Transverse colon (tissue), 4 donors: ENCODE data around the gene BAG2. TPM values are rescaled to one million over a fixed set of nuclear protein-coding genes. Genes with fewer than 3 reads are reported as not detected.
A peak's percentile ranks its signal among the peaks of the same experiment; 100 is the strongest.

ENCODE experiments used
- DNase-seq: peaks from one replicate; pipeline ENCODE4 v3.0.0-alpha.2; 2019
- H3K27ac ChIP-seq, 4 donors: fragments of 200-600 bp; sonication (generic); 2 replicates each; pipeline ENCODE4 v1.5.1; 2016 to 2018; ENCODE audit warnings: inconsistent platforms in 4 of 4
- H3K27me3 ChIP-seq: fragments of 200-600 bp; sonication (generic); 2 replicates; pipeline ENCODE4 v1.5.1; 2017; ENCODE audit warnings: inconsistent platforms
- H3K36me3 ChIP-seq, 4 donors: fragments of 200-600 bp; sonication (generic); 2 replicates each; pipeline ENCODE4 v1.5.1; 2017 to 2019; ENCODE audit warnings: inconsistent platforms in 4 of 4
- H3K4me1 ChIP-seq, 4 donors: fragments of 200-600 bp; sonication (generic); 2 replicates each; pipeline ENCODE4 v1.5.1; 2017 to 2020; ENCODE audit warnings: inconsistent platforms in 4 of 4
- H3K4me3 ChIP-seq, 4 donors: fragments of 200-600 bp; sonication (generic); 1 replicate in 1 of 4; 2 replicates in 3 of 4; pipeline versions ENCODE4 v1.5.1 to v1.6.1; 2017 to 2019; ENCODE audit warnings: inconsistent platforms in 4 of 4
- H3K9me3 ChIP-seq, 2 donors: fragments of 200-600 bp; sonication (generic); 2 replicates each; pipeline ENCODE4 v1.5.1; 2017 to 2019; ENCODE audit warnings: inconsistent platforms in 2 of 2
- EP300 ChIP-seq: sonication (generic); formaldehyde crosslinking; IDR thresholded peaks from one replicate; pipeline ENCODE4 v1.6.1; 2017; ENCODE audit warnings: antibody characterized with exemption, low read depth
- POLR2A ChIP-seq: fragments of 450-650 bp; IDR thresholded peaks from one replicate; pipeline ENCODE4 v1.6.1; 2016; ENCODE audit warnings: antibody characterized with exemption, mild to moderate bottlenecking, moderate library complexity
- POLR2AphosphoS5 ChIP-seq, 3 donors: sonication (generic); formaldehyde crosslinking; IDR thresholded peaks; one replicate each; pipeline ENCODE4 v1.6.1; 2016; ENCODE audit warnings: antibody characterized with exemption in 3 of 3
- WGBS, 2 donors: methylation state at CpG; one replicate each; pipeline ENCODE4 v1.1.5; 2018; ENCODE audit warnings: low coverage in 1 of 2; 5-methylcytosine and 5-hydroxymethylcytosine counted together
- in situ Hi-C, 4 donors: fragments of 200-750 bp; cut with MboI; loops; one replicate each; pipeline versions ENCODE4 v1.15.0 to v1.15.1; 2017; ENCODE audit warnings: low sequenced_read_pairs in 3 of 4, low pct_ligation_motif_present in 1 of 4, low pct_unique_long_range_greater_than_20kb in 1 of 4
- intact Hi-C: fragments of 100-400 bp; cut with DNase I; formaldehyde crosslinking; loops from one replicate; pipeline ENCODE4 v1.15.1; 2023; ENCODE audit warnings: low total_unique reads
- total RNA-seq, 4 donors: library from RNA; depleted of rRNA; stranded (reverse); fragments of >200 nt; gene quantifications; one replicate each; pipeline ENCODE4 v1.1.0, GENCODE V29; 2016
- TF ChIP-seq, protein P1 (sequence below), 5 experiments: fragments of 200-600 bp in 3 of 5; fragments of 450-650 bp in 2 of 5; sonication (generic) in 3 of 5; IDR thresholded peaks; 1 replicate in 2 of 5; 2 replicates in 3 of 5; pipeline ENCODE4 v1.5.1; 2016 to 2017; ENCODE audit warnings: antibody characterized with exemption in 5 of 5, inconsistent platforms in 3 of 5, mild to moderate bottlenecking in 2 of 5, moderate library complexity in 1 of 5

The BAG2 gene
- total RNA-seq, 4 donors from 2014 or later, result 7.1 to 49.0 (median 10.7) TPM

DNA sequence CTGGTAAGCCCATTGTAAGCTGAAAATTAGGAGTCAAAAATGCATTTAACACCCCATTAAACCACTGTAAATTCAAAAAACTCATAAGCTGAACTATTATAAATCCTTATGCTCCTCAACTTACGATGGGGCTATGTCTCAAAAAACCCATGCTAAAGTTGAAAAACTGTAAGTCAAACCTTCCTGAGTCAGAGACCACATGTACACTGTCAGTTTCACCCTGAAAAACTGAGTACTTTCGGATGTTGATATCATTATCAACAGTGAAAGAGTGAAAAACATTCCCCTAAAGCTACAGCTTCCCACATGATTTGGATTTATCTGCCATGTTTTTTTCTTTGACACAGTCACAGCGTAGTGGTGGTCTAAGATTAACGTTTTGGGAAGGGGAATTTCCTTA is 35.7 kb downstream of the BAG2 start:
- DNase-seq, result no peak
- H3K27me3 ChIP-seq, result no peaks in the 10 kb centered on the region
- no peaks in the 10 kb centered on the region for H3K9me3 ChIP-seq
- 88 to 89% methylated on average over 4 of the region's 4 CpGs for WGBS, 2 donors
- H3K4me3 ChIP-seq, result no peak overlapping the region
- intact Hi-C loops, result no loop called here
- in situ Hi-C loops, result no loop called here
- peak overlapping the region in 1 of 4 donors; percentile 37 for H3K27ac ChIP-seq
- no peaks in the 10 kb centered on the region for H3K36me3 ChIP-seq
- H3K4me1 ChIP-seq, result peaks cover 0 to 3% (median 1%) of the 10 kb centered on the region in 4 donors
- TF ChIP-seq POLR2AphosphoS5 (IDR thresholded peaks at IDR 0.05) (no peak), EP300 (no peak), POLR2A (no peak)
- TF ChIP-seq, protein P1, sequence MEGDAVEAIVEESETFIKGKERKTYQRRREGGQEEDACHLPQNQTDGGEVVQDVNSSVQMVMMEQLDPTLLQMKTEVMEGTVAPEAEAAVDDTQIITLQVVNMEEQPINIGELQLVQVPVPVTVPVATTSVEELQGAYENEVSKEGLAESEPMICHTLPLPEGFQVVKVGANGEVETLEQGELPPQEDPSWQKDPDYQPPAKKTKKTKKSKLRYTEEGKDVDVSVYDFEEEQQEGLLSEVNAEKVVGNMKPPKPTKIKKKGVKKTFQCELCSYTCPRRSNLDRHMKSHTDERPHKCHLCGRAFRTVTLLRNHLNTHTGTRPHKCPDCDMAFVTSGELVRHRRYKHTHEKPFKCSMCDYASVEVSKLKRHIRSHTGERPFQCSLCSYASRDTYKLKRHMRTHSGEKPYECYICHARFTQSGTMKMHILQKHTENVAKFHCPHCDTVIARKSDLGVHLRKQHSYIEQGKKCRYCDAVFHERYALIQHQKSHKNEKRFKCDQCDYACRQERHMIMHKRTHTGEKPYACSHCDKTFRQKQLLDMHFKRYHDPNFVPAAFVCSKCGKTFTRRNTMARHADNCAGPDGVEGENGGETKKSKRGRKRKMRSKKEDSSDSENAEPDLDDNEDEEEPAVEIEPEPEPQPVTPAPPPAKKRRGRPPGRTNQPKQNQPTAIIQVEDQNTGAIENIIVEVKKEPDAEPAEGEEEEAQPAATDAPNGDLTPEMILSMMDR (IDR thresholded peaks at IDR 0.05), result no peak

DNA sequence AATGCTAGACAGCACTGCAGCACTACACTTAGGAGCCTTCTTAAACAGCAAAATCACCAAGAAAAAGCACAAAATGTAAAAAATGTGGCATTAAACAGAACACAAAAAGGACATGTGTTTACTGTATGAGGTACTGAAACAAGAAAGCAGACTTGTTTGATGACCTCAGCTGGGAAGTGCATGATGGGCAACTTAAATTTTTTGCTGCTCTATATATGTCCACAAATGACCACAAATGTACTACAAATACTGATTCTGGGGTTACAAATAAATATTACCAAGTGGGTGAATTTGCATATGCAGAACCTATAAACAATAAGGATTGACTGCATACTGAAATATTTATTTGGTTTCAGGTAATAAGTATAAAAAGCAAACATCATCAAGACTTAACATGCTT is 36.9 kb downstream of the BAG2 start:
- in situ Hi-C loops (no loop called here), intact Hi-C loops (no loop called here)
- Histone ChIP-seq H3K27me3 (no peaks in the 10 kb centered on the region), H3K36me3 (no peaks in the 10 kb centered on the region), H3K4me3 (no peak overlapping the region), H3K27ac (peak overlapping the region in 1 of 4 donors; percentile 0), H3K9me3 (no peaks in the 10 kb centered on the region), H3K4me1 (peaks cover 0 to 5% (median 1%) of the 10 kb centered on the region in 4 donors)
- TF ChIP-seq EP300, result no peak
- TF ChIP-seq, protein P1 (IDR thresholded peaks at IDR 0.05), result no peak
- DNase-seq, result no peak

DNA sequence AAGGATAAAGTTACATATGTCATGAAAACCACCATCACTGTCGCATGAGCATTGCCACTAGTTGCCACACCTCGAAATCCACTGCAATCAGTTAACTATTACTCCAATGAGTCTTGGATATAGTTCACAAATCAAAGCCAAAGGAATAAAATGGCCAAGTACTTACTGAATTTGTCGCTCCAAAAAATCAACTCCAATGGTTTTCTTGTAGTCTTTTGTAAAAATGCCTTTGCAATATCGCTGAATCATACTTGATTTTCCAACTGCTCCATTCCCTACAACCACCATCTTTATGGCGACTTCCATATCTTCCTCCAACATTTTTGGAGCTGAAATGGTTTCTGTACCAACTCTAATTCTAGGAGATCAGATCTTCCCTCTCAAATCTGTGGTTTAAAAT is 37.9 kb downstream of the BAG2 start:
- Histone ChIP-seq H3K4me3 (no peak overlapping the region), H3K4me1 (peaks cover 0 to 8% (median 1%) of the 10 kb centered on the region in 4 donors), H3K27me3 (no peaks in the 10 kb centered on the region), H3K27ac (peak overlapping the region in 1 of 4 donors; percentile 0), H3K9me3 (no peaks in the 10 kb centered on the region), H3K36me3 (no peaks in the 10 kb centered on the region)
- TF ChIP-seq POLR2AphosphoS5 (IDR thresholded peaks at IDR 0.05), result no peak
- TF ChIP-seq, protein P1 (IDR thresholded peaks at IDR 0.05), result no peak
- no peak for TF ChIP-seq EP300
- no peak for TF ChIP-seq POLR2A
- WGBS, 2 donors, result 93 to 94% methylated on average over 5 of the region's 5 CpGs
- no peak for DNase-seq
- in situ Hi-C loops (no loop called here), intact Hi-C loops (no loop called here)

DNA sequence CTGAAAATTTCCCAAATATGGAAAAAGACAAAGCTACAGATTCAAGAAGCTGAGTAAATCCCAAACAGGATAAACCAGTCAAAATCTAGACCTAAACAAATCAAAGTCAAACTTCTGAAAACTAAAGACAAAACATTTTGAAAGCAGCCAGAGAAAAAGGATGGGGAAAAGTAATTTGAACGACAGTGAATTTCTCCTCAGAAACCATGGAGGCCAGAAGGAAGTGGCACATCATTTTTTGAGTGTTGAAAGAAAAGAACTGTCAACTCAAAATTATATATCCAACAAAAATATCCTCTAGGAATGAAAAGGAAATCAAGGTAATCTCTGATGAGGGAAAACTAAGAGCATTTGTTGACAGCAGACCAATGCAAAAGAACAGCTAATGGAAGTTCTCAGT is 43.1 kb downstream of the BAG2 start:
- no peak for DNase-seq
- Histone ChIP-seq H3K36me3 (no peaks in the 10 kb centered on the region), H3K27me3 (no peaks in the 10 kb centered on the region), H3K4me1 (peaks cover 2 to 17% (median 8%) of the 10 kb centered on the region in 4 donors), H3K27ac (peak overlapping the region in 3 of 4 donors; percentile 13 to 95 (median 52)), H3K4me3 (no peak overlapping the region), H3K9me3 (no peaks in the 10 kb centered on the region)
- TF ChIP-seq POLR2A, result no peak
- TF ChIP-seq POLR2AphosphoS5 (IDR thresholded peaks at IDR 0.05), result no peak
- TF ChIP-seq, protein P1 (IDR thresholded peaks at IDR 0.05), result no peak
- no peak for TF ChIP-seq EP300
- in situ Hi-C loops, result no loop called here
- intact Hi-C loops, result no loop called here
- 83 to 96% methylated on average over 1 of the region's 1 CpG for WGBS, 2 donors
